ENCODE measurements around the gene RACGAP1.
A peak's percentile ranks its signal among the peaks of the same experiment; 100 is the strongest.

Gene RACGAP1

DNA sequence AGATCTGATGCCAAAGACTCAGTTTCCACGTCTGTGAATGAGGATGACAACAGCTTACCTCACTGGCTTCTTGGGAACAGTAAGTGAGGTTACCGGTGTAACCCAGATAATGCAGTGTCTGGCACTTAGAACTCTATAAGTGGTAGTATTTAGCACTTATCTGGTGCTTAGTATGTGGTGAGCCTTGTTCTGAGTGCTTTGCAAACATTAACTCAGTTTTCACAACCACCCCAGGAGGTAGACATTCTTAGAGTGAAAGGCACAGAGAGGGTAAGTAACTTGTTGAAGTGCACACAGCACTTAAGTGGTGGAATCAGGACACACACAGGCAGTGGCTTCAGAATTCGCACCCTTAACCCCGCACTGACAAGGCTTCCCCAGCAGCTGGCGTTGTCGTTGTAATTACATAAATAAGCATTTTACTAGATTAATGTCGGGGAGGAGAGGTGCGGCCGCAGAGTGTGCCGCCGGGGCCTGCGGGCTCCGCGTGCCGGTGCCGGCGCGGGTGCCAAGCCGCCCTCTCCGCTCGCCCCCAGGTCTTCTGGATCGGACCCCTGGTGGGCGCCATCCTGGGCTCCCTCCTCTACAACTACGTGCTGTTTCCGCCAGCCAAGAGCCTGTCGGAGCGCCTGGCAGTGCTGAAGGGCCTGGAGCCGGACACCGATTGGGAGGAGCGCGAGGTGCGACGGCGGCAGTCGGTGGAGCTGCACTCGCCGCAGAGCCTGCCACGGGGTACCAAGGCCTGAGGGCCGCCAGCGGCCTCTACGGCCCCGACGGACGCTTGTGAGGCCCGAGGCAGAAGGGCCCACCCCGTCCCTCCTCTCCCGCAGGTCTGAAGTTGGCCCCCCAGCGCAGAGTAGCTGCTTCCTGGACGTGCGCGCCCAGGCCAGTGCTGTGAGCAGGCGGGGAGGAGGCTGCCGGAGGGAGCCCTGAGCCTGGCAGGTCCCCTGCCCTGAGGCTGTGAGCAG is 70.1 kb downstream of the RACGAP1 start:
- DNase-seq (ENCODE audit: low read depth): peak; percentile 17

DNA sequence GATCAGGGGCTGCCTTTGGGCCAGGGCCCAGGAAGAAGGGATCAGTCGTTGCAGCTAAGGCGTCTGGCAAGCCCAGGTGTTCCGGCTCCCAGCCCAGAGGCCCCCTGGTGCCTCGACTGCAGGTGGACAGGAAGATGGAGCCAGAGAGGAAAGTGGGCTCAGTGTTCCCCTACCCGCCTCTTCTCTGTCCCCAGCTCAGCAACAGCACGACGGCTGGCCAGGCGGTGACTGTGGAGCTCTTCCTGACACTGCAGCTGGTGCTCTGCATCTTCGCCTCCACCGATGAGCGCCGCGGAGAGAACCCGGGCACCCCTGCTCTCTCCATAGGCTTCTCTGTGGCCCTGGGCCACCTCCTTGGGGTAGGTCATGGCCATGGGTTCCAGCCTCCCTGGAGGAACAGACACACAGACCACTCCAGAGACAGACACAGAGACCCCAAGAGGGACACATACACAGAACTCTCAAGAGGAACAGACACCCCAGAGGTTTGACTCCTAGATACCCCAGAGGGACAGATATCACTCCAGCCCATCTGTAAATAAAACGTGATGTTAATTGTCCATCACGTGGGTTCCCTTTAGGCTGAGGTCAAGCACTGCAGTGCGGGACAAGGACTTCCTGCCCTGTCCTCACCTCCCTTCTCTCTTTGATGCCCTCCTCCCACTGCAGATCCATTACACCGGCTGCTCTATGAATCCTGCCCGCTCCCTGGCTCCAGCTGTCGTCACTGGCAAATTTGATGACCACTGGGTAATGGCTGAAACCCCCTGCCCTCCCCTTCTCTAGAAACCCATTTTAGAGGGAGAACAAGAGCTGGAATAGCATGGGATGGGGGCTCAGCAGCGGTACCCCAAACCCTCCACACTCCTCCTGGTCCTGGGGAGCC is 71.1 kb downstream of the RACGAP1 start:
- DNase-seq (ENCODE audit: low read depth): no peak

DNA sequence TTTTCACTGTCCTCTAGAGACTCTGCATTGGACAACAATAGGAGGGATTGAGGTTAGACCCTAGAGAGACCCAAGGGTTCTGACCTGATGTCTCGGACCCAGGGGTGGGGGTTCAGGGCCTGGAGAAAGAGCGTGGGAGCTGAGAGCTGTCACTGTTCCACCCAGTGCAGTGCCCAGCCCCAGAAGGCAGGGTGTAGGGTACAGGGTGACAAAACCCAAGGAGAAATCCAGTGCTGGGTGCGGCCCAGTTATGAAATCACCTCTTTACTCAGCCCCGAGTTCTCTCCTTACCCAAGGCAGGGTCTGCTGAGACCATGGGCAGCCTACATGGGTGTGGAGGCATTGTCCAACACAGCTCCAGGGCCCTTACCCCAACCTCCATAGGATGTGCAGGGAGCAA is 72.1 kb downstream of the RACGAP1 start:
- DNase-seq (ENCODE audit: low read depth): no peak

DNA sequence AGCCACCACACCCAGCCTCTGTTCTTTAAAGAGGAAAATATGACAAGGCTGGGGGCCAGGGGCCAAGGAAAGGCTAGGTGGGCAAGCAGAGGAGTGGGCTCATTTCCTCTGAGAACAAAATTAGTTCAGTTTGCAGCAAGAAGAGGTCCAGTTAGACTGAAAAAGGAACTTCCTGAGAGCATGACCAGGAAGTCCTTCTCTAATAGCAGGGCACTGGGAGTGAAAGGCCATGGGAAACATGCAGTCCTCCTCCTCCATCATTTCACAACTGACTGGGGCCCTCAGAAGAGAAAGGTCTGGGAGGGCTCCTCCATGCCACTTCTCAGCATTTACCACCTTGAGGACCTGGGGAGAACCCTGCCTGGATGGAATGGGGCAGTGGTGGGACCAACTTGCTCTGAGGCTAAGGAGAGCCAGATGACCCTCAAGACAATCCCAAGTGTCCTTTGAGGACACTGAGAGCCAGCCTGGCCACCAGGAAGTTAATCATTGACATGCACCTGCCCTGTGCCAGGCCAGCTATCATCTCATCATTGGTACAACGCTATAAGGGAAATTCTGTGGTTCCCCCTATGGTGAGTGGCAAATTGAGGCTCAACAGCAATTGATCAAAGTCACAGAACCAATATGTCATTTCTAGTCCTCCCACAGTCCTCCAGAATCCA is 72.8 kb downstream of the RACGAP1 start:
- no peak for DNase-seq (ENCODE audit: low read depth)

- no peak for DNase-seq (ENCODE audit: low read depth)
These were observed 73.7 kb downstream of the RACGAP1 start for GRCh38 chr12:49951411-49952240.

DNA sequence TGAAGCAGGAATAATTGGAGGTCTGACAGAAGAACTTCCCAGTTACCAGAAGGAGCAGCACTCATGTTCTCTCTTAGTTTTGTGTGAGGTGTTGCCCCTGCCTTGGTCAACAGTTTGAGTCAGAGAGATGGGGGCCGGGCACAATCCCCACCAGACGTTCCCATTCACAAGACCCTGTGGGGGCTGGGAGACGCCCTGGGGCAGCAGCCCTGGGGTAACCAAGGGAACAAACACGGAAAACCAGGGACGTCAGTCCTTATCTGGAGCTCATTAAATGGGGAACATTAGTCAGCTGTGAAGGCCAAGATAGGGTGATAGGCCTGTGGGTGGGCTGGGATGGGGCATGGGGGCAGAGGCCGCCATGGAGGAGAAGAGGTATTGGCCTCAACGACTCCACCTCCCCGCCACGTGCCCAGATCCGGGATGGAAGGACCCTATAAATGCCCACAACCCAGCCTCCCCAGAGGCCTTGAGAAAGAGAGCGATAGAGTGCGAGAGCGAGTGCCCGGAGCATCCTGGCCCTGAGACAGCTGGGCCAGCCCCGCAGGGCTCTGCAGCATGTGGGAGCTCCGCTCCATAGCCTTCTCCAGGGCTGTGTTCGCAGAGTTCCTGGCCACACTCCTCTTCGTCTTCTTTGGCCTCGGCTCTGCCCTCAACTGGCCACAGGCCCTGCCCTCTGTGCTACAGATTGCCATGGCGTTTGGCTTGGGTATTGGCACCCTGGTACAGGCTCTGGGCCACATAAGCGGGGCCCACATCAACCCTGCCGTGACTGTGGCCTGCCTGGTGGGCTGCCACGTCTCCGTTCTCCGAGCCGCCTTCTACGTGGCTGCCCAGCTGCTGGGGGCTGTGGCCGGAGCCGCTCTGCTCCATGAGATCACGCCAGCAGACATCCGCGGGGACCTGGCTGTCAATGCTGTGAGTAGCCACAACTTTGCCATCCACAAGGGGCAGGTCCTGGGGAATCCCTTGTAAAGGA is 74.7 kb downstream of the RACGAP1 start, which contains the start of gene AQP2:
Gene AQP2 (plus strand): TSS at position 465 of the 979 bp plus-strand sequence. CDS start 94 bp downstream, at position 559.
- DNase-seq (ENCODE audit: low read depth): no peak

GRCh38 chr12:49949866-49950265 is 75.4 kb downstream of the RACGAP1 start:
- no peak for DNase-seq (ENCODE audit: low read depth)

DNA sequence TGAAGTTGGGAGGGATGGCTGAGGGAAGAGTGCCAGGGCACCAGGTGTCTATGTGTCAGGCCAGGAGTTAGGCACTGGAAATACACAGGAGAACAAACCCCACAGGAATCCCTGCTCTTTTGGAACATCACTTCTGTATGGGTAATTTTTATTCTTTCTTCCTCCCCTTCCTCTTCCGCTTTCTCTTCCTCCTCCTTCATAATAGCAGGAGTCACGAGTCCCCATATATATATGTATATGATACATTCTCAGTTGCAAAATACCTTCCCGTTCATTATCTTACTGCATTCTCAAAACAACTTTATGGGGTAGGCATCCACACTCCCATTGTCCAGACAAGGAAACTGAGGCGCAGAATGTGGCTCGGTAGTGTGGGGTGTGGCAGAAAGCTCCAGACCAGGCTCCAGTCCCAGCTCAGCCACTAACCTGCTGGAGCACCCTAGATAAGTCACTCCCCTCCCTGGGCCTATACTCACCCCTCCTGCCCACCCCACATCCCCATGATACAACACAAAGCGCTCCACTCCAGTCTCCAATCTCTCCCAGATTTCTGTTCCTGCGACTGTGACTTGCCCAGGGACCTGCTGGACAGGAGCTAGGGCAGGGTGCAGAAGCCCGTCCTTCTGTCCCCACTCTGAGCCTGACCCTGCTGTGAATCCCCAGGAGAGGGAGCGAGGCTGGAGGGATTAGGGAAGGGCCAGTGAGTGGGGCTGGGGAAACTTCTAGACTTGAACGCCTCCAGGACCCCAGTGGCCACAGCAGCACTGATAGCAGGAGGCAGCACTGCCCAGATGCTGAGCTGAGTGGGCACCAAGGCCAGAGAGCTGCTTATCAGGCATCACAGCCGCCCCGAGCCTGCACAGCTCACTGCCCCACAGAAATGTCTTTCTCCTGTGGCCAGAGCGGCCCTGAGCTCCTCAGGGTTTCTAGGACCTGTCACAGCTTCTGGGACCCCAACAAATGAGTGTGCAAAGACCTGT is 76.1 kb downstream of the RACGAP1 start:
- no peak for DNase-seq (ENCODE audit: low read depth)

GRCh38 chr12:49947593-49948226 is 77.6 kb downstream of the RACGAP1 start:
- DNase-seq (ENCODE audit: low read depth): no peak

- DNase-seq (ENCODE audit: low read depth): no peak
These were observed 78.8 kb downstream of the RACGAP1 start for GRCh38 chr12:49946497-49946896.

DNA sequence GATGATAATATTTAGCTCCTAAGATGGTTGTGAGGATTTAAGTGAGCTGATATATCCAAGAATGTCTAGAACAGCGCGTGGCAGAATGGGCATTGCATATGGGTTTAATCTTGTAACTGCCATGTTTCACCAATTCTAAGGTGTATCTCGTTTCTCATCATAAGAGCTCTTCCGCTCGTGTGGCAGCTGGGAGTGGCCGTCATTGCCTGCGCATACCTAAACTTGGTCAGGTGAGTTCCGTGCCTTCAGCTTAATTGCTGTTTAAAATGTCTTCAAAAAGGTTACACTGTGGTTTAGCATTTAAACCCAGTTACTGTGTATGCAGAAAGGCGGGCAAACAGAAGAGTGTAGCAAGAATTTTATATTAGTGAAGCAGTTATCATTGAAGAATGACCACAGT is 79.2 kb downstream of the RACGAP1 start:
- no peak for DNase-seq (ENCODE audit: low read depth)

DNA sequence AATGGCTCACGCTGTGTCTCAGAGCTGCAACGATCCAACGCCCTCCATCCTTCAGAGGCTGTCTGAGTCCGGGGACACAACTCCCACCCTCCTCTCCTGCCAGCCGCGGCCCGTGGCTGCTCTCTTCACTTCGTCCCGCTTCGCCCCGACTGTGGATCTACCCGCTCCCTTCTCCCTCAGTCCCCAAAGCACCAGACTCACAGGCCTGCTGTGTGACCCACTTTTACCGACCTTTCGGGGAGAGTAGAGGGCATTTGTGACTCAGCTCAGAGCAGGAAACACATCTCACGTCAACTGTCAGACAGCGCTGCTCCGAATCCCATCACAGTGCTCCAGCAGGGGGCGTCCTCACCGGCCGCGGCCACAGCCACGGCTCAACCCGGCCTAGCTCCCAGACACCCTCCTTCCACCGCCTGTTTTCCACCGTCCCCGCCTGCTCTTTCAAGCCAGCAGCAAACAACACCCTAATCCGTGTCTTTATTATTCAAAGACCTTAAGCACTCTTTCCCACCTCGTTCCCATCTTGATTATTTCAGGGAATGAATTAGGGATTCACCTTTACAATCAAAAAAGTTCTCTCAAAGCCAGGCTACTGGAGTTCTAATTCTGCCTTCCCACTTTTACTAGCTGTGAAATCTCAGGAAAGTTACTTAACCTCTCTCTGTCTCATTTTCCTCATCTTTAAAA is 79.8 kb downstream of the RACGAP1 start:
- peak; percentile 83 for DNase-seq (ENCODE audit: low read depth)

- no peak for DNase-seq (ENCODE audit: low read depth)
These were observed 80.6 kb downstream of the RACGAP1 start for GRCh38 chr12:49944718-49945117.

DNA sequence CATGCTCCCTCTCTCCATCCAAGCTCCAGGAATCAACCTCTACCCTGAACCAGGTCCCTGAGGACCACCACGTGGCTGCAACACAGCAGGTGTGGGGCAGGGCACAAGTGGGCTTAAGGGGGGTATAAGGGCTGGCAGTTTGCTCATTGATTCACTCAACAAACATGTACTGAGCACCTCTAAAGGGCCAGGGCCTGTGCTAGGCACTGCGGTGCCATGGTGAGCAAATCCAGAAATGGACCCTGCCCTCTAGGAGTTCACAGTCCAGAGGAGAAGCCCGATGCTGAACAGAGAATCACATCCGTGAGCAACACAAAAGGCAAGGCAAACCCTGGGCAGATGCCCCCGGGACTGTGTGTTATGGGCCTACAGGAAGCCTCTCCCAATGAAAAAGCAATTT is 81.2 kb downstream of the RACGAP1 start:
- no peak for DNase-seq (ENCODE audit: low read depth)

DNA sequence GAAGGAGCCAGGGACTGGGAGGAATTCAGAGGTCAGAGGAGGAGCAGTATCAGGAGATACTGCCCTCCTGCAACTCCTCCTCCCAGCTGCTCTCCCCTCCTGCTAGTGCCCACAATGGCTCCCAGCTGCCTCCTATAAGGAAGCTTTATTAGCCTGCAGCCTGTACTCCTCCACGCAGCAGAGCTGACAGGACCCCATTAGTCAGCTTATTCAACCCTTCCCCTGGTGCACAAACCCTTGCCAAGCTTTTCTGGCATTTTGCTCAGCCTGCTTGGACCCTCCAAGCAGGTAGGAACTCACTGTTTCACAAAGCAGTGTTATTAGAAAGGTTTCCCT is 81.7 kb downstream of the RACGAP1 start:
- no peak for DNase-seq (ENCODE audit: low read depth)

- DNase-seq (ENCODE audit: low read depth): no peak
These were observed 82.2 kb downstream of the RACGAP1 start for GRCh38 chr12:49942921-49943624.

- DNase-seq (ENCODE audit: low read depth): no peak
These were observed 82.8 kb downstream of the RACGAP1 start for GRCh38 chr12:49942512-49942893.
